GM12874 (cell line): Measurements from ENCODE around the gene ZNF577.

ENCODE experiments used
- TF ChIP-seq, protein P1 (sequence below): IDR thresholded peaks from 2 replicates; pipeline ENCODE4 v1.5.1; 2011; ENCODE audit warnings: low read depth, mild to moderate bottlenecking, control low read depth, low read length, moderate library complexity; ENCODE audit not compliant: insufficient read depth

Gene ZNF577

DNA sequence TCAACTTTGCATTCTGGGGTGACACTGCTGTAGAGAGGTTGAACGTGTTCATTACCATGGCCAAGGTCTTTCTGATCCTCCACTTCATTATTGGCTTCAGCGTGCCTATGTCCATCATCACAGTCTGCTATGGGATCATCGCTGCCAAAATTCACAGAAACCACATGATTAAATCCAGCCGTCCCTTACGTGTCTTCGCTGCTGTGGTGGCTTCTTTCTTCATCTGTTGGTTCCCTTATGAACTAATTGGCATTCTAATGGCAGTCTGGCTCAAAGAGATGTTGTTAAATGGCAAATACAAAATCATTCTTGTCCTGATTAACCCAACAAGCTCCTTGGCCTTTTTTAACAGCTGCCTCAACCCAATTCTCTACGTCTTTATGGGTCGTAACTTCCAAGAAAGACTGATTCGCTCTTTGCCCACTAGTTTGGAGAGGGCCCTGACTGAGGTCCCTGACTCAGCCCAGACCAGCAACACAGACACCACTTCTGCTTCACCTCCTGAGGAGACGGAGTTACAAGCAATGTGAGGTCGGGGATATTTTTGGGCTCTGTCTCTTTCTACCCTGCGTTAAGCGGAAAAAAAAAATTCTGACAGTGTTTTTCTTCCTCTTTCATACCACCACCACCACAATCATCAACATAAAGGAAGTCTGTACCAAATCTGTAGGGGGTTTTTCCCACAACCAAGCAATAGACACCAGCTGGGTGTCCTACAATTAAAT lies 63.3 kb downstream of the ZNF577 start:
- TF ChIP-seq, protein P1, sequence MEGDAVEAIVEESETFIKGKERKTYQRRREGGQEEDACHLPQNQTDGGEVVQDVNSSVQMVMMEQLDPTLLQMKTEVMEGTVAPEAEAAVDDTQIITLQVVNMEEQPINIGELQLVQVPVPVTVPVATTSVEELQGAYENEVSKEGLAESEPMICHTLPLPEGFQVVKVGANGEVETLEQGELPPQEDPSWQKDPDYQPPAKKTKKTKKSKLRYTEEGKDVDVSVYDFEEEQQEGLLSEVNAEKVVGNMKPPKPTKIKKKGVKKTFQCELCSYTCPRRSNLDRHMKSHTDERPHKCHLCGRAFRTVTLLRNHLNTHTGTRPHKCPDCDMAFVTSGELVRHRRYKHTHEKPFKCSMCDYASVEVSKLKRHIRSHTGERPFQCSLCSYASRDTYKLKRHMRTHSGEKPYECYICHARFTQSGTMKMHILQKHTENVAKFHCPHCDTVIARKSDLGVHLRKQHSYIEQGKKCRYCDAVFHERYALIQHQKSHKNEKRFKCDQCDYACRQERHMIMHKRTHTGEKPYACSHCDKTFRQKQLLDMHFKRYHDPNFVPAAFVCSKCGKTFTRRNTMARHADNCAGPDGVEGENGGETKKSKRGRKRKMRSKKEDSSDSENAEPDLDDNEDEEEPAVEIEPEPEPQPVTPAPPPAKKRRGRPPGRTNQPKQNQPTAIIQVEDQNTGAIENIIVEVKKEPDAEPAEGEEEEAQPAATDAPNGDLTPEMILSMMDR: no peak

DNA sequence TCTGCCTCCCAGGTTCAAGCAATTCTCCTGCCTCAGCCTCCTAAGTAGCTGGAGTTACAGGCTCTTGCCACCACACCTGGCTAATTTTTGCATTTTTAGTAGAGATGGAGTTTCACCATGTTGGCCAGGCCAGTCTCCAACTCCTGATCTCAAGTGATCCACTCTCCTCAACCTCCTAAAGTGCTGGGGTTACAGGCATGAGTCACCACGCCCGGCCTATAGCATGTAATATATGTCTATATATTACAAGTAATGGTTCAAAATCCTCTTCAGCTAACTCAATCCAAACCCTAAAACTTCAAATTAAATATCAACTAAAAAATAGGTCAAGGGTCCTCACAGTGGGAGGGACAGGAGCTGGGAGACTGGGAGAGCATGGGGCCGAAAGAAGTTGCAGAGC lies 64.8 kb downstream of the ZNF577 start:
- TF ChIP-seq, protein P1: no peak

DNA sequence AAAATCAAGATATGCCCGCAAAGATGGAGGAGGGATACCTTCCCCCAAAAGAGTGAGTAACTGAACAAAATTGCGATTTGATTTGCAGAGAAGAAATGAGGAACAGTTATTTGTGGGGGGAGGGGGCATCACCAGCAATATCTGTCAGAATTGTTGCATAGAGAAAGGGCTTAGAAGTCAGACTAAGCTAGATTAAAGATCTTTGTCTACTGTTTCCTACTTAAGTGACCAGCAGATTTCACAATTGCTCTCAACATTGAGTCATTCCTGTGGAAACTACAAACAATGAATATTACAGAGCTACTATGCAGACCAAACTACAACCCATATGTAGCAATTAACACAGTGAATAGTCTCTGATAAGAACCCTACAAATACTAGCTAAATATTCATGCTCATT lies 65.4 kb downstream of the ZNF577 start:
- TF ChIP-seq, protein P1: no peak

DNA sequence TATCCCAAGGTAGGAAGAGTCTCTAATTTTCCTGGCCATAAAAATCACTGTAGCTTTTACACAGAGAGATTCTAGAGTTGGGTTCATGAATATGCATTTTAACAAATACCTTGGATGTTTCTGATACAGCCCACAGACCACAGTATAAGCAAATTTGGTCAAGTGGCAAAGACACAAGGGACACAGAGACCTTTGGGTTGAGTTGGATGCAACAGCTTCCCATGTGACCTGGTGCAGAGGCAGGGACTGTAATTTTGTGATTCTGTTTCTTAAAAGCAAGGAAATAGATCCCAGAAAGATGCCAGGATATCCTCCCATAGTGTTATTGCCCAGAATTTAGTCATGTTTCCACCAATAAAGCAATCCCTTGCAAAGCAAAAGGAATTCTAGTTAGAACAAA lies 65.8 kb downstream of the ZNF577 start:
- TF ChIP-seq, protein P1: no peak

DNA sequence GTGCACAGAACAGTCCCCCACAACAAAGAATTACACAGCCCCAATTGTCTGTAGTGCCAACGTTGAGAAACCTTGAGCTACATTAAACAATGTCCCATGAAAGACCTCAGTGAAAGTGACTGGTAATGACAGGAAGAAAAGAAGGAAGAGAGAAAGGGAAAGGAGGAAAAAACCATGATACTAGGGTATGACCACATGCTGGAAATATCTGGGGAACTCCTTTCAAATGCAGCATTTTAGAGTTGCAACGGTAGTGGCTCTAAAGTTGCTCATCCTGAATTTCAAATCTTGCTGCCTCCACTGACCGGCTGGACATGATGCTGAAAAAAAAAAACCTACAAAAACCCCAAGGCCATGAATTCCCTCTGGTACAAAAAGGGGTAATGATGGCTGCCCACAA lies 66.3 kb downstream of the ZNF577 start:
- TF ChIP-seq, protein P1: no peak
